Breast epithelium (tissue), 3 donors: Measurements from ENCODE around the gene RNASE13.

Source experiments
- POLR2A ChIP-seq: fragments of 450-650 bp; IDR thresholded peaks from one replicate; pipeline ENCODE4 v1.6.1; 2016; ENCODE audit warnings: antibody characterized with exemption, mild to moderate bottlenecking, moderate library complexity
- TF ChIP-seq, protein P1 (sequence below), 3 donors: fragments of 450-650 bp; IDR thresholded peaks; one replicate each; pipeline ENCODE4 v1.5.1; 2016 to 2017; ENCODE audit warnings: antibody characterized with exemption in 3 of 3, mild to moderate bottlenecking in 3 of 3, moderate library complexity in 3 of 3

DNA sequence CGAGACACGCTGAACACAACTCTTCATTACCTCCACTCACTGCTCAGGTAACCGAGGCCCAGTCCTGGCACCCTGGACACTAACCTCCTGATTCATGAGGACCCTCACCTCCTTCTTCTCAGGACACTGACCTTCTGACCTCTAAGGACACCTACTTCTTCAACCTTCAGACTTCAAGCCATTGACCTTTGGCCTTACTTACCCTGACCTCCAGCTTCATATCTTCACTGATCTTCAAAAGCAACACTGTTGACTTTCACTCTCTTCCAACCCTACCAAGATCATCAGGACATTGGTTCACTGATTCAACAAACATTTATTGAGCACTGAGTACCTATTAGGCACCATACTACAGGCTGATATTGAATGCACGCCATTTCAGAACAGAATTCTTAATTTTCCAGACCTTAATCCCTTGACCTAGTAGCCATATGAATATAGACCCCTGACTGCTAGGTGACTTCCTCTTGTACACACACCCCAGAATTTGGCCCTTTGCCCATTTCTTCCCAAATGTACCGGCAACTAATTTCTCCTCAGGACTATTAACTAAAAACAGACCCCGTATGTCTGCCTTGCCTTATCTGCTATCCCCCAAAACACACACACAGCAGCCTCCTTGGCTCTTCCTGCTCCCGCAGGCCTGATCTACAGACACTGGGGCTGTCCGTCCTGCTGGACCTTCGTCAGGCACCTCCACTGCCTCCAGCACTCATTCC is 41.3 kb upstream of the RNASE13 start:
- TF ChIP-seq, protein P1, sequence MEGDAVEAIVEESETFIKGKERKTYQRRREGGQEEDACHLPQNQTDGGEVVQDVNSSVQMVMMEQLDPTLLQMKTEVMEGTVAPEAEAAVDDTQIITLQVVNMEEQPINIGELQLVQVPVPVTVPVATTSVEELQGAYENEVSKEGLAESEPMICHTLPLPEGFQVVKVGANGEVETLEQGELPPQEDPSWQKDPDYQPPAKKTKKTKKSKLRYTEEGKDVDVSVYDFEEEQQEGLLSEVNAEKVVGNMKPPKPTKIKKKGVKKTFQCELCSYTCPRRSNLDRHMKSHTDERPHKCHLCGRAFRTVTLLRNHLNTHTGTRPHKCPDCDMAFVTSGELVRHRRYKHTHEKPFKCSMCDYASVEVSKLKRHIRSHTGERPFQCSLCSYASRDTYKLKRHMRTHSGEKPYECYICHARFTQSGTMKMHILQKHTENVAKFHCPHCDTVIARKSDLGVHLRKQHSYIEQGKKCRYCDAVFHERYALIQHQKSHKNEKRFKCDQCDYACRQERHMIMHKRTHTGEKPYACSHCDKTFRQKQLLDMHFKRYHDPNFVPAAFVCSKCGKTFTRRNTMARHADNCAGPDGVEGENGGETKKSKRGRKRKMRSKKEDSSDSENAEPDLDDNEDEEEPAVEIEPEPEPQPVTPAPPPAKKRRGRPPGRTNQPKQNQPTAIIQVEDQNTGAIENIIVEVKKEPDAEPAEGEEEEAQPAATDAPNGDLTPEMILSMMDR (IDR thresholded peaks at IDR 0.05): no peak
- no peak for TF ChIP-seq POLR2A
